GM19240 (cell line): ENCODE data around the gene RAP1A.
A peak's percentile ranks its signal among the peaks of the same experiment; 100 is the strongest.
"Not testable (repeated sequence)": the region's sequence is repeated elsewhere in the genome, so short reads cannot be mapped to it uniquely, and the experiment has no call there.

Source experiments
- DNase-seq: peaks from one replicate; pipeline ENCODE4 v3.0.0; 2011; ENCODE audit warnings: low spot score; ENCODE audit not compliant: insufficient read length

The RAP1A gene

DNA sequence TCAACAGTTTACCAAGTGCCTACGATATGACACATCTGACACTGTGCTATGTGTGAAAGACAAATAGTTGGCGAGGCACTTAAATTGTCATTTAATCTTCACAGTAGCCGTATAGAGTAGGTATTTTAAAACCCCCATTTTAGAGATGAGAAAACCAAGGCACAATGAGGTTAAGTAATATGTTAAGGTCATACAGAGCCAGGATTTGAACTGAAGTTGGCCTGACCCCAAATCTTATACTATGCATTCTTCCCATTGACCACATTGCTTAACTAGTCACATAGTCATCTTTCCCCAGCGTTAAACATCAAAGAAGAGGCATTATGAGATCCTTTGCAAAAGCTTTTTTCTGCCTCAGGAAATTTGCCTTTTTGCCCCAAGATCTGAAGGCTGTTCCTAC, 115.7 kb downstream of the RAP1A start:
- no peak for DNase-seq

DNA sequence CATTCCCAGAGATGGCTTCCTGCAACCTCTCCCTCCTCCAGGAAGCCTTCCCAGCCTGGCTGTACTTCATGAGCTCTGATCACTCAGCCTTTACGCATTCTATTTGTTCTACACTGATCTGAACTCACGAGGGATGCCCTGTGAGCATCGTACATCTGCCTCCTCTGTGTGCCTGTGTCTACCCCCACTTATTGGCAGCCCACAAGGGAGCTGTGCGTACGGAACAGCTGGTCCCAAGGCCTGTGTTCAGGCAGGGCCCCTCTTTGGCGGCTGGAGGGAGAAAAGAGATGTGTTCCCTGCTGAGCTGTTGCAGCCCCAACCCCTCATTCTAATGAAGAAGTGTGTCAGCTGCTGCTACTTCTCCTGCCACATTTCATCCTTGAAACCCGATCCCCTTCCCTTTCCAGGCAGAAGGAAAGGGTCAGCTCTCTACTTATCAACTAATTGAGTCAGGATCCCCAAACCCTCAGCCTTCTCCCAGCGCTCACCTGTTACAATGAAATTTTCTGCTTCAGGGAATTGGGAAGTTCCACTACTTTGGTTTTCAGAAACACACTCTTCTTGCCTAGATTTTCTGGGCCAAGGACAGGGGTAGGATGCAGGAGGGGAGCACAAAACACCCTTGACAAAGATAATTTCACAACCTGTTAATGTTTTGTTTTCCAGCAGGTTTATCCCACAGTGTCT, 116.4 kb downstream of the RAP1A start:
- no peak for DNase-seq

DNA sequence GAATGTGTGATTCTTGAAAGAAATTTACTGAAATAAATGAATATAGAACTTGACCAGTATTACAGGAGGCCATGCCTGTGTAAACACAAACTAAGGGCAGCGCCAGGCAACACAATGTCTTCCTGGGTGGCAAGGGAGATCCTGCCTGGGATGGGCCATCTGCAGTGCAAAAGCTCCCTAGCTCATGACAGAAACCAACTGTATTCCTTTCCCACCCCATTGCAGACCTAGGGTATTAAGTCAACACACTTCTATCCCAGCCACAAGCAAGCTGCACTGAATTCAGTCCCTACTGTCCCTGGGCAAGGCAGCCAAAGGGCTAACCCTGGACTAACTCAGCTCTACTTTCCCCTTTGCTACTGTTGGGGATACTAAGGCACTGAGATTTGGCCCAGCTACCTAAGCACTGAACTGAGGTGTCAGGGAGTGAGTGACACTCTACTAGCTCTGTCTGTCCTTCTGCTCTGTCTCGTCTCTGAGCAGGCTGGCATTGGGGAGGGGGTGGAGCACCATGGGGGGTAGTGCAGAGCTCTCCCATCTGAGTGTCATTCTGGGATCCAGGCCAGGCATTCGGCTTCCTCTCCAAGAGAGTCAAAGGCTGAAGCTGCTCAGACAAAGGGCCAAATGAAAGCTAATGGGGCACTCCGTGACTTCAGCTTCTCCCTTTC, 117.1 kb downstream of the RAP1A start:
- no peak for DNase-seq

DNA sequence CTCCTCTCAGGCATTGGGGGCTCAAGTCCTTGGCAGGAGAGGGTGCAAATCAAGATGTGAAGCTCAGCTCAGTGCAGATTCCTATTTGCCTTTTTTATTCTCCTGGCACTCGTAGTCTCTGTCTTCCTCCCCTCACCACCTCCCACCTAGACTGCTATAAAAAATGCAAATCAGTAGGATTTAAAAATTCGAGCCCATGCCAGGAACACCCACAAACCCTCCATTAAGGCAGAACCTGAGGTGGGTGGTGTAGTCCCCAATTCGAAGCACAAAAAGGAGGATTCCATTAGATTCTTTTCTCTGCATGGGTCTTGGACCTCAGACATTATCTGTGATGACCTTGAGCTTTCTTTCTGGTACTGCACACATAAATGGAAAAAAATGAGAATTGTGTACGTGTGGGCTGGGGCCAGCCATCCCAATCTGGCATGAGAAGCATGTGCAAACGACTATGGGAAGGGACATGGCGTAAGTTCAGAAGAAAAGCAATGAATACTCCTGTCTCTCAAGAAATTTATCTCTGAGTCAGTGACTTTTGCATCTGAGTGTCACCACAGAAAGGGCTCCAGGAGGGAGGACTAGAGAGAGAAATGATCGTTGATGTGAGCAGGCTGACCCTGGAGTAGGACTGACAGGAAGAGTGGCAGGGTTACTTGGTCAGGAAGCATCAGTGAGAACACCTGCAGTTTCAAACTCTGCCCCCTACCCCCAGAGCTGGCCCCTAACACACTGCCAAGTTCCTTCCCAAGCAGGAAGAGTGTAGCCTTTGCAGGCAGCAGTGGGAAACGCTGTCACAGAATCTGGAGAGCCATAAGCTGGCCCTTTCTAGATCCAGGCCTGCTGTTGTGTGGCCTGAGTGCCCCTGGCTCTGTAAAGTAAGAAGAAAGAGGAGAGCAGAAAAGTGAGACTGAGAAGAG, 117.9 kb downstream of the RAP1A start:
- no peak for DNase-seq

DNA sequence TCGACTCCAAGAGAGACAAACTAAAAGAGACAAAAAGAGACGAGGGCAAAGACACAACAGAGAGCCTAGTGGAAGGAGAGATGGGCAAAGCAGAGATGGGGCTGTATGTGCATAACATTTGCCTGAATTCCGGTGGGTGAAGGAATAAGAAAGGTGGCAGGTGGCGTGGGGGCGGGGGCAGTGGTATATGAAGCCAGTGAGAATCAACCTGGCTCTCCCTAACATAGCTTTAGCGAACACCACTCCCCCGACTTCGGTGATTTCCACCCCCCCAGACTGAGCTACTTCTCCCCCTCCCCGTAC, 118.5 kb downstream of the RAP1A start:
- DNase-seq = no peak

DNA sequence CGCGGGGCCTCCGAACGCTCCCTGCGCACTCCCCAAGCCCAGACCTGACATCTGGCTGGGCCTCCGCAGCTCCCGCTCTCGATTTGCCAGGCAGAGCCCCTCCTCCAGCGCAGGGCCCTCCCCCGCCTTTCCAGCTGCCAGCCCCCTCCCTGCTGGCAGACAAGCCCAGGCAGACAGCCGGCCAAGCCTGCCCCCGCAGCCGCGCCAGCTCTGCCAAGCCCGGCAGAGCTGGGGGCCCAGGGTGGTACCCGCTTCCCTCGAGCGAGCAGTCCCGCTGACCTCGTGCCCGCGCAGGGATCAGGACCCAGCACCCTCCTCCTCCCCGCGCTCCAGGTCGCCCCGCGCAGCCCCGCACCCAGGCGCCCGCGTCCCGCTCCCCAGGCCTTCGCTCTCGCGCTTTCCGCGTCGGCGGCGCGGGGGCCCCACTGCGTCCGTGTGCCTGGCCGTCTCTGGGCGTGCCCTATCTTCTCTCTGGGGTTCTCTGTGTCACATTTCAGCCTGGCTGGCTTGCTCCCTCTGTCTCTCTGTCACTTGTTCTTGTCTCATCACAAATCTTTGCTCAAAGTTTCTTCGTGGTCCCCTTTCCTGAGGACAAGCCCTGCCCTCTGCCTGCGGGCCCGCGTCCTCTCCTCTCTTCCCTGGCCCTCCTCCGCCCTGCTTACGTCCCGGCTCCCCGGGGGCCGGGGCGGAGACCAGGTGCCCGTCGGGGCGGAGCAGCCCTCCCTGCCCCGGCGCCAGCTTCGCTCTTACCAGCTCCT, 119.0 kb downstream of the RAP1A start:
- DNase-seq = no peak

DNA sequence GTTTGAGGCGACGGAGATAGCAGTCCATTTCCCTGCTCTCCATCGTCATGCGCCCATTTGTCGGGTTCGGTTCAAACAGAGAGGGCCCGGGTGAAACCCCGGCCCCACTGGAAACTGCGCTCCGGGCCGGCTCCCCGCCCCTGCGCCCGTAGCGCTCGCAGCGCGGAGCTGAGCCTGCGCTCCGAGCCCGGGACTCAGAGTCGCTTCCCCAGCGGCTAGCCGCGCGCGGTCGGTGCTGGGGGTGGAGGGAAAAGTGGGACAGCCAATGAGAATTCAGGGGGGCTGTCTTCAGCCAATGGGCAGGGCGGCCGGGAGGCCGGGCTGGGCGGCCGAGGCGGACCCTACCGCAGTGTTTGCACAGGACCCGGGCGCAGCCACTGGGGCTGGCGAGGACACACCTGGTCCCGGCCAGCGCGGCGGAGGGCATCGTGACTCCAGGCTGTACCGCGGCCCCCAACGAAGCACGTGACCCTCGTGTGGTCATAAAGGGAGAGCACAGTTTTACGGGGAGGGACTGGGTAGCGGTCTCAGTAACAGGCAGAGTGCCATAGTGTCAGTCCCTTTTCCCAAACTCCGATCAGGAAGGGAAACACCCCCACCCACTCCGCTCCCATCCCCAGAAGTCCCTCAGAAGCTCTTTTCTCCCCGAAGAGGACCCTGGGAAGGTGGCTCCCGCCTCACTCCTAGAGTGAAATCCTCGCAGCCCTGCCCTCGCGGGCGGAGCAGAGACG, 119.8 kb downstream of the RAP1A start, which contains the start of gene INKA2:
Gene INKA2 (minus strand): TSS at position 202 of the 731 bp plus-strand sequence. CDS start 153 bp downstream, at position 49.
- peak; percentile 59 for DNase-seq

DNA sequence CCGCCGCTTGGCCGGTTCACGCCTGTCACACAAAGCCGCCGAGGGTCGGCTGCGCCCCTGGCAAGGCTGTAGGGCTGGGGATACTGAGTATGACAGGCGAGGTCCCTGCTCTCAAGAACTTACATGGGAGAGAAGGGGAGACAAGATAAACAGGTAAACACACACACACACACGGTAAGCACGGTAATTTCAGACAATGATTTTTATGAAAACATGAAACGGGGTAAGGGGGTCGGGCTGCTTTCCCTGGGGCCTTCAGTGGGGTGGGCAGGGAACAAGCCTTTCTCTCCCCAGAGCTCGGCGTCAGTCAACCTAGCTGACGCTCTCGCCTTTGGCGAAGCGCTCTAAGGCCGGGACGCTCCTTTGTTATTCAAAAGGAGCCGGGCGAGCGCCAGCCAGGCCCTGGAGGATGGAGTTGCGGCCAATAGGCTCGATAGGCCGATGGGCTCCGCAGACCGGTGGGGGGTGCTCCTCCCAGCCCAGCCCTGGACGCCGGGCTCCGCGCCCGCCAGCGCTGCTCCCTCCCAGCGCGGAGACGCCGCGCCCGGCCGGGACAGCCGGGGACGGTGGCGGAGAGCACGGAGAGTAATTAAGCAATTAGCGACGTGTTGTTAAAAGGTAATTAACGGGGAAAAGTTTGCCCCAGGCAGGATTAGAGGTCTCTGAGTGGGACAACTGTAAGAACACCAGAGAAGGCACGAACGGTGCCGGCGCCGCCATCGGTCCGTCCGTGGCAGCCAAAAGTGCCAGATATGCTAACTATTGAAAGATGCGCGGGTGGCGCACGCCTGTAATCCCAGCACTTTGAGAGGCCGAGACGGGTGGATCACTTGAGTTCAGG, 120.6 kb downstream of the RAP1A start:
- no peak for DNase-seq

DNA sequence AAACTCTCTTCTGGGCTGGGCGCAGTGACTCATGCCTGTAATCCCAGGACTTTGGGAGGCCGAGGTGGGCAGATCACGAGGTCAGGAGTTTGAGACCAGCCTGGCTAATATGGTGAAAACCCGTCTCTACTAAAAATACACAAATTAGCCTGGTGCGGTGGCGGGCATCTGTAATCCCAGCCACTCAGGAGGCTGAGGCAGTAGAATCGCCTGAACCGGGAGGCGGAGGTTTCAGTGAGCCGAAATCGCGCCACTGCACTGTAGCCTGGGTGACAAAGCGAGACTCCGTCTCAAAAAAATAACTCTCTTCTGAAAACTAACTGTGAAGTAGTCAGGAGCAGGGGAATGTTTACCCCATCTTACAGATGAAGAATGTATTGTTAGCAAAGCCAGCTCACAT, 122.7 kb downstream of the RAP1A start:
- not testable (repeated sequence) for DNase-seq

DNA sequence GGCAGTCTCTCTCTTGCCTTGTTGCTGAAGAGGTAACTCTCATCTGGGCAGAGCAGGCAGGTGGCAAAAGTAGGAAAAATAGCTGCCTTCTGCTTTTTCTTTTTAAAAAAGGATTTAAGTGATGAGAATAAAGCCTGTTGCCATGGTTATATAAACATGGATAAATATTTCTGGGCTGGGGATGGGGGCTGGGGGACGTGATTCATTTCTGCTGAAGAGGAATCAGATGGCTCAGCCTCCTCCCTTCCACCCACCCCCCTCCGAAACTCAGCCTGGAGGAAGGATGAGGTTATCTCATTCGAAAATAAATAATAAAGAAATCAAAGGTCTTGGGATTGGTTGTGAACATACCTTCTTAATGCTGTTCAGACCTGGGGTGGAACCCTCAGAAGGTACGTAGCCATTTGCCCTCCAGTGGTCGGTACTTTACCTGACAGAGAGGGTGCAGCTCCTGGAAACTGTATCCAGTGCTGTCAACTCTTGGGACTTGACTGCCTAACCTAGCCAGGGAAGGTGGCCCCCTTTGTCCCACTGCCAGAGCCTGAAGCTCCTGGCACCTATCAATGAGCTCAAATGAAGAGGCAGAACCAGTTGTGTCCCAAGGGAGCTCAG, 123.5 kb downstream of the RAP1A start:
- no peak for DNase-seq

DNA sequence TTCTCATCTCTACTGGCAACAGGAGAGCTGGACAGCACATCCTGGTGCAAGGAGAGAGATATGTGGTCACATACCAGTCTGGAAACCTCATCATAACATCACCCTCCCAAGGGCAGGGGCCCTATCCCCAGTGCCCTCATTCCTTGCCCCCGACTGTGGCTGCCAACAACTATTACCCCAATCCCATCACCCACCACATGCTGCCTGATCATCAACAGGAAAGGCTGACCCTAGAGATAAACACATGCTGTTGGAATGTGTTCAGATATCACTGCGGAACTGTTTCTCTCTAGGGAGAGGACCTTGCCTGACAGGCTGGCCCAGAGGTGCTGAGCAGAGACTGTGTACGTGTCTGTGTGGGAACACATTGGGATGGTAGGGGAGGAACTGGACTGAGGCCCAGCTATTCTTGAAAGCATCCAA, 124.1 kb downstream of the RAP1A start:
- DNase-seq = no peak

DNA sequence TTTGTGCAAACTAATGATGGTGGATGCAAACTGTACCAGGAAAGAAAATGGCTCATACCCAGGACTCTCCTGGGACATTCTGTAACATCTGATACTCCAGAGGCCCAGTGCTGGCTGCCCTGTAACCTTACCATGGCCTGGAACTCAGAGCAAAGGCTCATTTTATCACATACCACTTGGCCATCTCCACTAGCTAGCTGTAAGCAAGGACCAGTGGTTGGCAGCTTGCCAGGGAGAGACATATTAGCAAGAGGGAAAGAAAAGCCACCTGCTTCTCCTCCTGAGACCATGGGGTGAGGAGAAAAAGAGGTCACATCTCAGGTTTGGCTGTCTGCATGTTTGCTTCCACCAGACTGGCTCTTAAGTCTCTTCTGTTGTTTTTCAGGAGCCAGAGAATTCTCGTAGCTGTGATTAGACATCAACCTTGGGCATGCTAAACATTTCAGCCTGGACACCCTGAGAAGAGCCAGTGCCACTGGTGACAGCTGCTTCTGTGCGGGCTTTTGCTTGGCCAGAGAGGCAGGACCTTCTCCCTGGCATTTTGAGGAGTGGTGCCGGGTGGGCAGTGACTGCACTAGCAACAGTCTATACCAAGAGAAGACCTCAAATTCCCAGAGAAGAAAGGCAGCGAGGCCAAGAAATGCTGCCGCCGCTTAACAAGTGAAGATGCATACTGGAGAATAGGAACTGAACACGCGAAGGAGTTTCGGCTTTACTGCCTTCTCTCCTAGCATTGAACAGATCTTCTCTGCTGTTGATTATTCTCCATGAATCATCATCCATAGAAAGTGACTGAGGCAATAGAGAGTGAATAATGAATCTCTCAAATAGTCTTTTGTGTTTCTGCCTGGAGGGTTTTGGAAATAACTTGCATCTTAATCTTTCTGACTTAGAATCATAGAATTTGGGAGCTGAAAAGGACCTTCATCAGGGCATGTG, 126.4 kb downstream of the RAP1A start:
- DNase-seq = no peak

DNA sequence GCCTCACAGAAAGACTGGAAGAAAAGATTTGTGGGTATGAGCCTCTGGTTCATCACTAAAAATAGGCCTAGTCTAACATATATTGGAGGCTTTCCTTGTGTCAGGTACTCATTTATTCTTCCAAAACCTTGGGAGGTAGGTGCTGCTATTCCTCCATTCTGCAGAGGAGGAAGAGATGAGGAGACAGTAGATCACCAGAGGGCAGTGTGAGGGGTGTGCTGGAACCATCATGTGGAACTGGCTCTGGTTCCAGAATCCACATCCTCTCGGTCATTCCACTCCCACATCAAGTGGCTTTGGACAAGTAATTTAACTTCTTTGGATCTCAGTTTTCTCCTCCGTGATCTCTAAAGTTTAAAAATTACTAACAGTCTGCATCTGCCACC, 127.0 kb downstream of the RAP1A start:
- no peak for DNase-seq

DNA sequence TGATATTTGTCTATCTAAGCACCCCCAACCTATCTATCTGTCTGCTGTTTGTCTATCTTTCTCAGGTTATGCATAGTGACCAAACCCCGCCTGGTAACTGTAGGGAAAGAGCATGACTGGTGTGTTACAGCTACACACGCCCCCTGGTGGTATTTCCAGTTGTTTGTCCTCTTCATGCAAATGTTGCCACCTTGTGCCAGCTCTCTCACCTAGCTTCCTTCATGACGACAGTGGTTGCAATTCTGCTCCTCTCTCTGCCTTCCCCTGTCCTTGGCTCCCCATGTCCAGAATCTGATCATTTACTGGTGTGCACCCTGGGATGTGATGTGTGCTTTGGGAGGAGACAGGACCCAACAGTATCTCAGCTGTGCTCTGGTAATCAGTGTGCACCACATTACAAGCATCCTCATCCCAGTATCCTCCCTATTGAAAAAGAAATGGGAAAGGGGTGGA, 127.7 kb downstream of the RAP1A start:
- DNase-seq = no peak

DNA sequence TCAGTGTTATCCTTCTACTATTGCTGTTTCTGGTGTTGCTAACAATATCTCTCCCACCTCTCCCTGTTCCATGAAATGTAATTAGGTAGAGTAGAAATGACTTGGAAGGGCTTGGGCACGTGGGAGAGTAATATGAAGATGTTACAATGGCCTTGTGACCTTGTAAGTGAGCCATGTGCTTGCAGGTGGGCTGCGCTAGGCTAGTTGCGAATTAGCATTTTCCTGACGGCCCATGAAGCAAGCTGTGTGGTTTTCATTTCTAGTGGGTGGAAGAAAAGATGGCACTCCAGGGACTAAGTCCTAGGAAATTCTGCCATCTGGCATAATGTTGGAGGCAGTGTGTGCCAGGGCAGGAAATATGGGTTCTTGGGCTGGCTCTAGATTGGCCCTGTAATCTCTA, 128.4 kb downstream of the RAP1A start:
- no peak for DNase-seq

DNA sequence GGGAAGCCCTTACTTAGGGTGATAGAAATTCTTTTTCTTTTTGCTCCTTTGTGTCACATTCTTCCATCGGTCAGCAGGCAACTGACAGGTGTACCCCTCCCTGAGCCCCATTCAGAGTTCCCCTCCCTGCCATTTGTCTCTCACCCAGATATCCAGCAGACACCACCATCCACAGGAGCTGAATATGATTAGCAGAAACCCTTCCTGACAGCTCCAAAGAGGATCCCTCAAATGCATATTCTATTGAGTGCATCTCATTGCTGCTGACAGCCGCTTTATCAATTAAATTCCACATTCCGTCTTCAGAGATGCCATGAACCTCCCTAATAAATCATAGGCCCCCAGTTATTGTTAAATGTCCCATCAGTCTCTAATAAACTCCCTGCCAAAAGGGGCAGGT, 130.0 kb downstream of the RAP1A start:
- DNase-seq = no peak

DNA sequence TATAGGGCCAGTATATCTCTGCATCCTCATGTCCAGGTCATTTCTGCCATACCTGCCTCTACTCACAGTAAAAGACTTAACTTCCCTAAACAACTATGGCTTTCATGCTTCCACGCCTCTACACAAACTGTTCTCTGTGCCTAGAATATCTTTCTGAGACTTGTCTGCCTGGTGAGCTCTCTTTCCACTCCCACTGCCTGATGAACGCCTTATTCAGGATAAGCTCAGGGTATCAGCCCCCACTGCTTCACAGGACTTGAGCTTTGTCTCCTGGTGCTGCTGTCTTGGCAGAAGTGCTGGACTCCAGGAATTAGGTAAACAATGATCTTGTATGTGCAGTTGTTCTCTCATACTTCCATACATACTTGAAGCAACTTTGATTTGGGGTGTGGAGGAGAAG, 131.3 kb downstream of the RAP1A start:
- DNase-seq = no peak

DNA sequence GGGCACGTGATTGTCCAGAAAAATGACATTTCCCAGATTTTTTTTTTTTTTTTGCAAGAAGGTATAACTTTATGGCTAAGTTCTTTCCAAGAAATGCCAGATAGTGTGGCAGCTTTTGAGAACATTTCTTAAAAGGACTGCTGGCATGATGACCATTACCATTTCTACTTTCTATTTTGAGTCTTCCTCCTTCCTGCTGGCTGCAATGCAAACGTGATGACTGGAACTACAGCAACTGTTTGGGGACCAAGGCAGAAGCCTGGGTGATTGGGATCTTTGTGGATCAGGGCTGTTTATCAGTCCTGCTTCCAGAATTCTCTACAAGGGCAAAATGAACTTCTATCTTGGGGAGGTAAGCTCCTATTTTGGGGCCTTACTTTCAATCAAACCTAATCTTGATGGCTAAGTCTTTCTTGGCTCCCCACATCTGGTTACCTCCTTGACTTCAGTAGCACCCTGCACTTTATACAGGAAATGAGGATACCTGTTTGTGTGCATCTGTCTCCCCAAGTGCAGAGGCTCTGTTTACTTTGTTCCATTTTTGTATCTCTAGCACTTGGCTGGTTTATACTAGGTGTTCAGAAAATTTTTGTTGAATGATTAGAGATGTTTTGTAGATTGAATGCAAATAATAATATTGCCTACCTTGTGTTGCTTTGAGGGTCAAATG, 132.5 kb downstream of the RAP1A start:
- no peak for DNase-seq
